T-helper 9 cell (primary cell): ENCODE measurements around the gene DOK4.
"Not testable (repeated sequence)": the region's sequence is repeated elsewhere in the genome, so short reads cannot be mapped to it uniquely, and the experiment has no call there.

Experiments used
- DNase-seq: peaks from one replicate; pipeline ENCODE4 v3.0.0-alpha.2; 2020

Gene DOK4

DNA sequence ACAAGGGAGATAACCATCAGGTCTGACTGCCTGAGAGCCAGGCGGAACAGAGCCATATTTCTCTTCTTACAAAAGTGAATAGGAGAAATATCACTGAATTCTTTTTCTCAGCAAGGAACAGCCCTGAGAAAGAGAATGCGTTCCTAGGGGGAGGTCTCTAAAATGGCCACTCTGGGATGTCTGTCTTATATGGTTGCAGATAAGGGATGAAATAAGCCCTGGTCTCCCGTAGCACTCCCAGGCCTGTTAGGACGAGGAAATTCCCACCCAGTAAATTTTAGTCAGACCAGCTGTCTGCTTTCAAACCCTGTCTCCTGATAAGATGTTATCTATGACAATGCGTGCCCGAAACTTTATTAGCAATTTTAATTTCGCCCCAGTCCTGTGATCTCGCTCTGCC lies 46.3 kb downstream of the DOK4 start:
- not testable (repeated sequence) for DNase-seq

DNA sequence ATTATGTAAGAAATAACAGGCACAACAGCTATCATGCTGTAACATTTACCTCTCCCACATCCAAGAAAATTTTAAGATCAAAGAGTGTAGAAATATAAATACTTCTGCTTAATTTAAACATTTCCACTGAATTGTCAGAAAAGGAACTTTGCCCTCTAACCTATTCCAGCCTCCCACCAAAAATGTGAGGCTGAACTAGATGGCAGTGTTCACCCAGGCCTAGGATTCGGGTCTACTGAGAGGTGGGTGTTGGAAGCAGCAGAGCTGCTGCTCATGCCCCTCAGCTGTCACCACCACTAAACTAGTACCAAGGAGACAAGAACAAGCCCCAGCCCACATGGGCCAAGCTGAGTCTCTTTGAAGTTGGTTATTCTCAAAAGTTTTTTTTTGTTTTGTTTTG lies 50.5 kb downstream of the DOK4 start:
- no peak for DNase-seq

DNA sequence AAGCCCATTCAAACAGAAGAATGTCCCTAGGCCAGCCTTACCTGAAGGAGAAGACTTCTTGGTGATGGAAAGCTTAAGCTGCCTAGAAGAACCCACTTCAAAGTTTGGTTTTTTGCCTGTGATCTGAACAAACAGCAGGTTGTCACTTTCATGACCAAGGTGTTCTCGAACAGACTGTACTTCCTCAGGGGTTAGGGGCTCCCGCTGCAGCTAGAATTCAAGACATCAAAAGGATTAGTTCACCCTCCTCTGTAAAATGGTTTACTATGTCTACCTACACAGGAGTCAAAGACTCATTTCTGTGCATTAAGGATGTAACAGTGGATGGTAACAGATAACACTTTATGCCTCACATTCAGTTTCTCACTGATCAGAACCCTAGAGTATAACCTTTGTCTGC lies 52.3 kb downstream of the DOK4 start:
- DNase-seq: no peak

DNA sequence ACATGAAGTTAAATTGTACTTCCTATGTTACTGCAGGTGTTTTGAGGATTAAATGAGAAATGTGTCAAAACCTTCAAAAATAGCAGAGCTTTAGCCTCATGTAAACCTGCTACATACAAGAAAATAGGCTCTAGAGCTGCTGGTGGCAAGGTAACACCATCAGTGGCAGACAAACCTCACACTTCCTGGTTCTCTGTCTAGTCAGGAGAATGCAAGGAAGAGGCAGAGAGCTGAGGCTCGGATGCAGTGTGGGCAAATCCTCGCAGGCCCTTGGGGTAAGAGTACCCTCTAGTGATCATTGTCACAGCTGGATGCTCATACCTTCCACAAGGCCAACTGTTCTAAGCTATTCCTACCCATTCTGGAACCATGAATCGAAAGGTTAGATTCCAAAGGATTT lies 53.3 kb downstream of the DOK4 start:
- DNase-seq: no peak

DNA sequence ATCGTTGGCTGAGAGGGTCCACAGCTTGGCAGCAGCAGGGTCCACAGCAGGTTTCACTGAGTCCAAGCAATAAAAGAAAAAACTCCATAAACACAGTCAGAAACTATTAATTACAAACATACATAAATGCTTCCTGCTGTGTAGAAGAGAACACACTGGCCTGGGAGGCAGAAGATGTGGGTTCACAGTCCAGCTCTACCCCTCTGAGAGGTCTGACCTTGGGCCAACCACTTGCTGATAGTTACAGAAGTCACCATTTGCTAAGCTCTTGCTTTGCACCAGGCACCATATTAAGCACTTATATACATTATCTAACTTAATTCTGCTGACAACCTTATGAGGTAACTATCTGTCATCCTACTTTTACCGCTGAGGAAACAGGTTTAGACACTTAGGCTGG lies 53.8 kb downstream of the DOK4 start:
- no peak for DNase-seq

DNA sequence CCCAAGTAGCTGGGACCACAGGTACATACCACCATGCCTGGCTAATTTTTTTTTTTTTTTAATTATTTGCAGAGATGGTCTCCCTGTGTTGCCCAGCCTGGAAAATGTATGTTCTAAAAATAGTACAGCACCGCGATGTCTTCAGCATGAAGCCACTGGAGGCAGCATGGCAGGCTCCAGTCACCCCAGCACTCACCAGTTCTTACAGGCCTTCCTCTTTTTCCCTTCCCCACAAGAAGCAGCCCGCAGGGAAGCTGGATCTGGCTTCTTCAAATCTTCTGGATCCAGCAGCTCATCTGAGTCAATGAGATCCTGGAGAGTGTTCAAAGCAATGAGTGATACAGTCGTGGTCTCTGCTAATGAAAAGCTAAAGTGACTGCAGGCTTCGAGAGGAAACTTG lies 55.3 kb downstream of the DOK4 start:
- no peak for DNase-seq

DNA sequence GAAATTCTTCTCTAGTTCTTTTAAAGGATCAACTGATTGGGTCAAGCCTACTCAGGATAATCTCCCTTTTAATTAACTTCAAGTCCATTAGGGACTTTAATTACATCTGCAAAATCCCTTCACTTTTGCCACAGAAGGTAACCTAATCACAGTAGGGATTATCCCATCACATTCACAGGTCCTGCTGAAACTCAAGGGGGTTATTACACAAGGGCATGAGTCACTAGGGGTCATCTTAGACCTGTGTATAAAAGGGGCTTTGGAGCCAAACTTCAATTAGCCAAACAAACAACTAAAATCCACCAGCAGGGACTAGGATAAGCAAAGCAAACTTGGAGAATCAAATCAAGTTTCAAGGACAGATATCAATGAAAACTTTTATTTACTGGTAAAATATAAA lies 58.5 kb downstream of the DOK4 start:
- no peak for DNase-seq

DNA sequence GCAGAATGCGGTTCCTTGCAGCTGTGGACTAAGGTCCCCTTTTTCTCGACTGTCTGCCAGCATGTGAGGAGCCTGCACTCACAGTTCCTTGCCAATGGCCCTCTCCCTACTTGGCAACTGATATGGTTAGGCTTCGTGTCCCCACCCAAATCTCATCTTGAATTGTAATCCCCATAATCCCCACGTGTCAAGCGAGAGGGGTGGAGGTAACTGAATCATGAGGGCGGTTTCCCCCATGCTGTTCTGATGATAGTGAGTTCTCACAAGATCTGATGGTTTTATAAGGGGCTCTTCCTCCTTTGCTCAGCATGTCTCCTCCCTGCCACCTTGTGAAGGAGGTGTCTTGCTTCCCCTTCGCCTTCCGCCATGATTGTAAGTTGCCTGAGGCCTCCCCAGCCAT lies 59.0 kb downstream of the DOK4 start:
- DNase-seq: no peak

DNA sequence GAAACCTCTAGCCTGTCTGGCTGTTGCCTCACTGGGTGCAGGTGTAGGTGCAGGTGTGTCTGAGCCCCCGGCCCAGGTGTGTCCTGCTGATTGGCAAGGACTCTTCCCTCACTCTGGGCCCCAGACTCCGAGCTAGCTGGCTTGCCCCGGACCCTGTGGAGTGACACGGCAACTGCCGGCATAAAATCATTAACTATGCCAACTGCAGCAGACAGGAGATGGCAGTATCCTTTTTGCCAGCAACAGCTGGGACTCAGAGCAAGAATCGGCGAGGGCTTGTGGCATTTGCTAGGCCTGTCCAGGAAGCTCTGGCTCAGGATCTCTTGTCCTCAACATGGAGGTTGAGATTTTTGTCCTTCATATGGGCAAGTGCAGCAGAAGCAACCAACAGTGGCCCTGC lies 59.9 kb downstream of the DOK4 start:
- no peak for DNase-seq

DNA sequence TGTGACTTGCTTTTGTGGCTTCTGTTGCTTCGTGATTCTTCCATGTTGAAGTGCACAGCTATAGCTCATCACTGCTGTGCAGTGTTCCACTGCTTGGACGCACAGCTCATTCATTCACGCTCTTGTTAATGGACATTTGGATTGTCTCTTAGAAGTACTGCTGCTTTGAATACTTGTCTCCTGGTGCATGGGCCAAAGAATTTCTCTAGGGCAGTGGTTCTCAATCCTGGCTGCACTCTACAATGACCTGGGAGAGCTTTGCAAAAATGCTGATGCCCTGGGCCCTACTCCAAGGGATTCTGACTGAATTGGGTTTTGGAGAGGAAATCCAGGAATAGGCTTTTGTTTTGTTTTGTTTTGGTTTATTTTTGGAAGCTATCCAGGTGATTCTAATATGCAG lies 61.7 kb downstream of the DOK4 start:
- DNase-seq: no peak

DNA sequence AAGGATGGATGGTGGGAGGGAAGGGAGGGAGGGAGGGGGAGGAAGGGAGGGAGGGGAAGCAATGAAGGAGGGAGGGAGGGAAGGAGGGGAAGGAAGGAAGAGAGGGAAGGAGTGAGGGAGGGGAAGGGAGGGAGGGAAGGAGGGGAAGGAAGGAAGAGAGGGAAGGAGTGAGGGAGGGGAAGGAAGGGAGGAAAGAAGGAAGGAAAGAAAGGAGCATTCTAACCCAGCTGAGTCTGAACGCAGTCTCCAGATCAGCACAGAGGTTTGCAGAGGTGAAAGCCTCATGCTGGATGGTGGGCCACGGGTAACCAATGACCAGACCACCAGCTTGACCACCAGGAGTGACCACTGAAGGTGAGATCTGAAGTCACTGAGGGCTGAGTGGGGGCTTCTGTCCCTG lies 63.1 kb downstream of the DOK4 start:
- no peak for DNase-seq

DNA sequence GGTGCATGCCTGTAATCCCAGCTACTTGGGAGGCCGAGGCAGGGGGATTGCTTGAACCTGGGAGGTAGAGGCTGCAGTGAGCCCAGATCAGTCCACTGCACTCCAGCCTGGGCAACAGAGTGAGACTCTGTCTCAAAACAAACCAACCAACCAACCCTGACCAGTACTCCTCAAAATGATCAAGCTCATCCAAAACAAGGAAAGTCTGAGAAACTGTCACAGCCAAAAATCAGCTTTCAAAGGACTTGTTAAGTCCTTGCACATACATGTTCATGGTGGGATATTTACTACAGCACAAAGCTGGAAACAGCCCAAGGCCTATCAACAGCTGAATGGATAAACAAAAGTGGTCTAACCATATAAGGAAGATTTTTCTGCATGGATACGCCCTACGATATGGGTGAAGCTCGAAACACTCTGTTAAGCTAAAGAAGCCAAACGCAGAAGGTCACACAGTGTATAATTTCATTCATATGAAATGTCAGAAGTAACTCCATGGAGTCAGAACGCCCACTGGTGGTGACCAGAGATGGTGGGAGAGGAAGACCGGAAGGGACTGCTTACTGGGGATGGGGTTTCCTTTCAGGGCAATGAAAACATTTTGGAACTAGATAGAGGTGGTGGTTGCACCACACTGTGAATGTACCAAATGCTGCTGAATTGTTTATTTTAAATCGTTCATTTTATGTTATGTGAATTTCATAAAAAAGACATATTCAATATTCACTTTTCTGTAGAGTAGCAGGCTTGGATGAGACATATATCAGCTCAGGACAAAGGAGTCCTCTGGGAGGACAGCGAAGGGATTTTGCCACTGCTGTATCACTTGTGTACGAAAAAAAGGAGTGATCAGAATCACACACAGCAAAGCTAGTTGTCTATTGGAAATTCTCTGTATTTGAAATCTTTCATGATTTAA lies 64.0 kb downstream of the DOK4 start:
- DNase-seq: no peak
